HG02588 (cell line): ENCODE measurements around the gene SH3BP2.
"Not testable (repeated sequence)": the region's sequence is repeated elsewhere in the genome, so short reads cannot be mapped to it uniquely, and the experiment has no call there.

ENCODE experiments used
- ATAC-seq: cut with Tn5 transposase; IDR thresholded peaks from one replicate; pipeline ENCODE4 v1.9.1; 2021; ENCODE audit warnings: mild to moderate bottlenecking, moderate library complexity; ENCODE audit not compliant: unreplicated experiment

SH3BP2 gene

GRCh38 chr4:2762486-2763370 is 30.2 kb upstream of the SH3BP2 start:
- ATAC-seq = not testable (repeated sequence)

DNA sequence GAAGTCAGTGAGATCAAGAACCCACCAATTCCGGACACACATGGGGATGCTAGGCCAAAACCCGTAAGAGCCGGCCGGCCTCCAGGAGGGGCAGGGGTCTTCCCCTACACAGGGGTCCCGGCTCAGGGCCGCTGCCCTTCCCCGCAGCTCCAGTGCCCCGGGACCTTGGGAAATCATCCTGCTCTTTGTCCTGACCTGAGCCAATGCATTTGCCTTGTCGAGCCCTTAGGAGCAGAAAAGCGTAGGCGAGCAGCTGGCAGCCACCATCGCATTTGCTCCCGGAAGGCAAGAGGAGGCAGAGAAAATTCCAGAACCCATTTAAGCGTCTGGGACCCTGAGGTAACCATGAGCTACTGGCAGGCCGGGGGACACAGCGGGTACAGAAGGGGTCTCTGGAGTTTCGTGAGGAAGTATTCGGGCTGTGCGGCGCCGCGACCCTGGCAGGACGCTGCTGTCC is 29.3 kb upstream of the SH3BP2 start:
- ATAC-seq = no peak

GRCh38 chr4:2765832-2766526 is 26.9 kb upstream of the SH3BP2 start:
- ATAC-seq = no peak

DNA sequence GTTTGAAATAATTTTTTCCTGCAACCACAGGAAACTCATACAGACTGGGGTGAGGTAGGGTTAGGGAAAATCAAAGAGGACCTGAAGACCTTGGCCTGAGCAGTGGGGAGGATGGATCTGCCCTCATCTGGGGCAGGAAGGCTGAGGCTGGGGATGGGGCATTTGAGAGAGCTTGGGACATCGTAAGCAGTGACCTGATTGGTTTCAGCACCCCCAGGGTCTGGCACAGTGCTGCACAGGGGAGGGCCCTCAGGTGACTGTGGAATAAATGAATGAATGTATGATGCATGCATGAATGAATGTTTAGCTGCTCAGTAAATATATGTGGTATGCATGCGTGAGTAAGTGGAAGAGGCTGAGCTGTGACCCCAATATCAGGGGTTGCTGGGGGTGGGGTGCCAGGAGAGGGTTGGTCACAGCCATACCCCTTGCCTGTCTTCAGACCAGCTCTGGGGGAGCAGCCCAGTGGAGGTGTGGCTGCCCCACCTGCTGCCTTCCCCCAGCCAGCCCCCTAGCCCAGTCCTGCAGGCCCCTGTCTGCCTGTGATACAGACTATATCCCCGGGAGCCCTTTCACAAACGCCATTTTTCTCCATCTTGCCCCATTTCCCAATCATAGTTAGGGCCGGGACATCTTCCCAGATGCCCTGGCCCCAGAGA is 25.7 kb upstream of the SH3BP2 start:
- no peak for ATAC-seq

DNA sequence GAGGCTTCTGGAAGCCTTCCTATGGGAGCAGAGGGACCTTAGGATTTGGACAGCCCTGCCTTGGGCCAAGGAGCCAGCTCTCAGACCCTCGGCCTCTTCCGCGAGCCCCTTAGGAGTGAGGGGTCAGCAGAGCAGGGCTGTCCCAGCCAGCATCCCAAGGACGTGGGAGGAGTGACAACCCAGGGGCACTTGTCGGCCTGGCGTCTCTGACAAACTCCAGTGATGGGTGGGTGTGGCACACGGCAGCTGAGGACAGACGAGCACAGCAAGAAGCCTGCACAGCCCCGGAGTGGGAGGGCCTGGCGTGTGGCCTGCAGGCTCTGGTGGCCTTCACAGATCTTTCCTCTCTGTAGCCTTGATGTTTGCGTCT is 25.2 kb upstream of the SH3BP2 start:
- no peak for ATAC-seq

DNA sequence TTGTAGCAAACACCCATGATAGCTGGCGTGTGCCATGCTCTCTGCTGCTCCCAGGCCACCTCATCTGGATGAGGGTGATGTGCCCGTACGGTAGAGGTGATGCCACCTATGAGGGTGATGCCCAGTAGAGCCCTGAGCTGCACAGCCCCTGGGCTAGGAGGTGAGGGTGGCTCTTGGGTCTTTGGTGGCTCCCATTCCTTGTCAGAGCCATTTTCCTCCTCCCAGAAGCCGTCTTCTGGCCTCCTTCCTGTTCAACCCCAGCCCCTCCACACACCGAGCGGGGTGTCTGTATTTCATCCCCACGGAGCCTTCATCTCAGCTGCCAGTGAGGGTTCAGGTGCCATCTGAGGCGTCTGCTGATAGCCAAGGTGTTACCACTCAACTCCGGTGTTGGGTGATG is 24.8 kb upstream of the SH3BP2 start:
- ATAC-seq = no peak

GRCh38 chr4:2768921-2769336 is 24.0 kb upstream of the SH3BP2 start:
- no peak for ATAC-seq

- ATAC-seq = no peak
Observed at GRCh38 chr4:2771264-2771663, 21.6 kb upstream of the SH3BP2 start.

- not testable (repeated sequence) for ATAC-seq
Observed at GRCh38 chr4:2780643-2781042, 12.2 kb upstream of the SH3BP2 start.

DNA sequence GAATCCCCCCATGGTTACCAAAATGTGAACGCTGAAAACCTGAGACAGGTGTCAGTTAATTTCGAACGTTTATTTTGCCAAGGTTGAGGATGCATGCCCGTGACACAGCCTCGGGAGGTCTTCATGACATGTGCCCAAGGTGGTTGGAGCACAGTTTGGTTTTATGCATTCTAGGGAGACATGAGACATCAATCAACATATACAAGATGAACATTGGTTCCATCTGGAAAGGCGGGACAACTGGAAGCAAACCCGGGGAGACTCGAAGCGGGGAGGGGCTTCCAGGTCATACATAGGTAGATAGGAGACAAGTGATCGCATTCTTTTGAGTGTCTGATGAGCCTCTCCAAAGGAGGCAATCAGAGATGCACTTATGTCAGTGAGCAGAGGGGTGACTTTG is 11.0 kb upstream of the SH3BP2 start:
- no peak for ATAC-seq

GRCh38 chr4:2783790-2784189 is 9.1 kb upstream of the SH3BP2 start:
- no peak for ATAC-seq

- no peak for ATAC-seq
Observed at GRCh38 chr4:2785613-2786012, 7.3 kb upstream of the SH3BP2 start.

DNA sequence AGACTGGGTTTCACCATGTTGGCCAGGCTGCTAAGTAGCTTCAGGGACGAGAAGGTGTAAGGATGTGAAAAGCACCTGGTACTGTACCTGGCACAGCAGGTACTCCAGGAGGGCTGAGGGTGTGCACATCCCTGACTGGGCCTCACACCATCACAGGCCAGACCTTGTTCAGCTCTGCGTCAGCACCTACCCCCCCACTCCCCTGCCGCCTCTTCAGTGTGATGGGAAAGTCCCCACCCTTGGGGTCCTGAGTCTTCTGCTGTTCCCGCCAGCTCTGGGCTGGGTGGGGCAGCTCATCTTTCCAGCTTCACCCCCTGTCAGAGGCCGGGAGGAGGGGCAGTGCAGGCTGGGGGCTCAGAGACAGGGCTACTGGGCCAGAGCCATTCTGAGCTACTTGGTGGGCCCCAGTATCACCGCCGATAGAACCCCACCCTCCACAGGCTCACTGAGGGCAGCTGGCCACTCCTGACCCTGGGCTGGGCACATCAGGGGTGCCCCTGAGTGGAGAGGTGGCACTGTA is 6.7 kb upstream of the SH3BP2 start:
- ATAC-seq = no peak

DNA sequence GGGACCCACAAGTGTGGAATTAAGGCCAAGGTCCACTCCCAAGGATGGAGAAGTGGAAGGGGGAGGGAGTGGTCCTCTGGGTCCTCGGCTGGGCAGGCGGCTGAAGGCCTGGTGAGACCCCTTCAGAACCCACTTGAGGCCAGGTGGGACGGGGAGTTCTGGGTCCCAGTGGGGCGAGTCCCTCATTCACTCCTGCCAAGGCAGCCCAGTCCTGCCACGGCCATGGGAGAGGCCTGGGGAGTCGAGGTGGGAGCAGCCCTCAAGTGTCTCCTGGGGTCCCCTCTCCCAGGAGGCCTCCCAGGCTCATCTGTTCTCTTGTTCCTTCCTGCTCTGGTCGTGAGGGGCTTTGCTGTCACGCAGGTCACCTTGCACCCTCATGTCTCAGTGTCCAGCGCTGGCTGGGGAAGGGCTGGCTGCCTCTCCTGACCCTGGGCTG is 6.1 kb upstream of the SH3BP2 start:
- no peak for ATAC-seq

DNA sequence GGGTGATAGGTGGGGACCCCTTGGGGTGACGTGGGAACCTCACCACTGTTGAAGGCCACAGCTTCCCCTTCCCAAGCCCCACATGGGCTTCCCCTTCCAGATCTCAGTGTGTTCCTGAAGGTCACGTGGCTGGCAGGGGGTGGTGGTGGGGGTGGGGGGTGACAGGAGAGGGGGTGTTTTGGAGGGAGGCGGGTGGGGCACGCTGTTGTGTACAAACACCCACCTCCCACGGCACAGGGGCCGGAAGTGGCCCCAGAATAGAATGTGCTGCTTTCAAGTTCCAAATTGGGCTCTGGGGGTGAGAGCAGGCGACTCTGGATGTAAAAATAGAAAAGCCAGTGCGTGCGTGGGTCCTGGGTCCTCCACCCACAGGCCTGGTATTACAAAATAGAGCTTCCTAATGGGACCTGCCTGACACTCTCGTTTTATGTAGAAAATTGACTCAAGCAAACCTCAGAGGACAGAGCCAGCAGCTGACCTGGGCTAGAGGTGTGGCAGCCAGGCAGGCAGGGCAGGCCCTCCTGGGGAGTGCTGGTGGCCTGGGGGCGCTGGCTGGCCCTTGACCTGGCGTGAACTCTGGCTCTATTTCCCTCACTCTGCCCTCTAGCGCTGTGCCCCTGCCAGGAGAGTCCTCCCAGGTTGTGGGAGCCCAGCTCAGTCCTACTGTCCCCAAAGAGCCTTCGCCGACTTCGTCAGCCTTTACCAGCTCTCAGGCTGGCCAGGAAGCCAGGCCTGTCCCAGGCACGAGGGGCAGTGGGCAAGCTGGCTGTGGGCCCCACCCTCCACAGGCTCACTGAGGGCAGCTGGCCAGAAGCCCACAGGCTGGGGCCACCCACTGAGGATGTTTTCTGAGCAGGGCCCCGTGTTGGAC is 5.4 kb upstream of the SH3BP2 start:
- ATAC-seq = peak; percentile 65

GRCh38 chr4:2788101-2788500 is 4.8 kb upstream of the SH3BP2 start:
- ATAC-seq = no peak

DNA sequence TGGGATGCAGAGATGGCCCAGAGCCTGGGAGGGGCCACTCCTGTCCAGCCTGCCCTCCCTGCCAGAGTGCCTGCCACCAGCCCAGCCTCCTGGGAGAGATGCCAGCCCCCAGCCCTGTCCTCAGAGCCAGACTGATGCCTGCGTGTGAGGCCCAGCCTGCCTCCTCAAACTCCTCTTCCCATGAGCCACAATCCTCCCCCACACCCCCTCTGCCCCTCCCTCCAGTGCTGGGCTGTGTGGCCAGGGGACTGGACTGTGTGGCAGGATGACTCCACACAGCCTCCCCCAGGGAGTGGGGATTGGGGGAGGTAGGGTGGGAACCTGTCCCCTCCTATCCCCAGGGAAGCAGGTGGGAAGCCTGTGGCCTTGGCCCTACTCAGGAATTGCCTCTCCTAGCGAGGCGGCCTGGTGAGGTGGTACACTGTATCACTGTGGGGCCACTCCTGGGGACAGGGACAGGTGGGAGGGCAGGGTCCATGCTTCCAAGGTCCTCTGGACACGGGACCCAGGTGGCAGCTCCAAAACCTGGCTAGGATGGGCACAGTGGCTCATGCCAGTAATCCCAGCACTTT is 4.3 kb upstream of the SH3BP2 start:
- no peak for ATAC-seq

- no peak for ATAC-seq
Observed at GRCh38 chr4:2789351-2789750, 3.5 kb upstream of the SH3BP2 start.

- no peak for ATAC-seq
Observed at GRCh38 chr4:2789793-2790582, 2.9 kb upstream of the SH3BP2 start.
